Fibroblast of villous mesenchyme (primary cell): ENCODE data around the gene BCO1. TPM values are rescaled to one million over a fixed set of nuclear protein-coding genes. Genes with fewer than 3 reads are reported as not detected.

Source experiments
- DNase-seq: peaks from one replicate; pipeline ENCODE4 v3.0.0-alpha.2; 2010; ENCODE audit warnings: low read depth
- H3K4me3 ChIP-seq: 2 replicates; pipeline ENCODE4 v1.5.1; 2011; ENCODE audit warnings: low read depth, mild to moderate bottlenecking, low read length
- total RNA-seq: library from RNA; depleted of rRNA; stranded (reverse); fragments of >200 nt; gene quantifications from 2 replicates; pipeline ENCODE4 v1.2.3, GENCODE V29; 2012
- TF ChIP-seq, protein P1 (sequence below): IDR thresholded peaks from 2 replicates; pipeline ENCODE4 v1.5.1; 2012; ENCODE audit warnings: low read depth, mild to moderate bottlenecking, low read length; ENCODE audit not compliant: insufficient read depth

Gene BCO1, protein sequence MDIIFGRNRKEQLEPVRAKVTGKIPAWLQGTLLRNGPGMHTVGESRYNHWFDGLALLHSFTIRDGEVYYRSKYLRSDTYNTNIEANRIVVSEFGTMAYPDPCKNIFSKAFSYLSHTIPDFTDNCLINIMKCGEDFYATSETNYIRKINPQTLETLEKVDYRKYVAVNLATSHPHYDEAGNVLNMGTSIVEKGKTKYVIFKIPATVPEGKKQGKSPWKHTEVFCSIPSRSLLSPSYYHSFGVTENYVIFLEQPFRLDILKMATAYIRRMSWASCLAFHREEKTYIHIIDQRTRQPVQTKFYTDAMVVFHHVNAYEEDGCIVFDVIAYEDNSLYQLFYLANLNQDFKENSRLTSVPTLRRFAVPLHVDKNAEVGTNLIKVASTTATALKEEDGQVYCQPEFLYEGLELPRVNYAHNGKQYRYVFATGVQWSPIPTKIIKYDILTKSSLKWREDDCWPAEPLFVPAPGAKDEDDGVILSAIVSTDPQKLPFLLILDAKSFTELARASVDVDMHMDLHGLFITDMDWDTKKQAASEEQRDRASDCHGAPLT
- total RNA-seq = not detected in 2 replicates

DNA sequence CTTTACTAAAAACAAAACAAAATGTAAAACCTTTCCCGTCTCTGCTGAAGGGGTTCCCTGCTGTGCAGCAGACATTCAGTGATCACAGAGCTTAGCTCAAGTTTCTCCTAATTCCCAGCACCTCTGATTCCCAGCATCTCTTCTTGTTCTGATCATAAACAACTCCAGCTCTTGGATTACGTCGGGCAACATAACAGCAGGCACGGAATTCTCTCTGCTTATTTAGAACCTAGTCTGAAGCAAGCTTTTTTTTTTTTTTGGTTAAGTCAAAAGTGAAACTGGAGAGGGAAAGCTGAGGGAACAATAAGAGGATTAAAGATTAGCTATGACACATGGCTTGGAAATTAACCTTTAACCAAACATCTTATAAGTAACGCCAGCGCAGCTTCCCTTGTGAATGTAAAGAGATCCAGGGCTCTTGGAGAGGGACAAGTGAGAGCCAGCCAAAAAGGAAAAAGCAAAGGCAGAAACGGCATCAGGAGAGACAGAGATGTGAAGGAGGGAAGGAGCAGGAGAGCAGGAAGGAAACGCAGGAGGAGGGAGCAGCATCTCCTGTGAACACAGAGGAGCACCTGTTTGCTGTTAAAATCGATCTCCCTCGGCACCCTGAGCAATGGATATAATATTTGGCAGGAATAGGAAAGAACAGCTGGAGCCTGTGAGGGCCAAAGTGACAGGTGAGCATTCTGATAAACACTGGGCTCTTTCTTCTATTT is at the start of gene BCO1:
Gene BCO1, plus strand, starts transcription at position 394 of the 716 bp plus-strand sequence. Its CDS starts 220 bp downstream, at position 614.
- H3K4me3 ChIP-seq = peak within 1 kb of the TSS; percentile 45
- peak; percentile 77 for DNase-seq
- TF ChIP-seq, protein P1, sequence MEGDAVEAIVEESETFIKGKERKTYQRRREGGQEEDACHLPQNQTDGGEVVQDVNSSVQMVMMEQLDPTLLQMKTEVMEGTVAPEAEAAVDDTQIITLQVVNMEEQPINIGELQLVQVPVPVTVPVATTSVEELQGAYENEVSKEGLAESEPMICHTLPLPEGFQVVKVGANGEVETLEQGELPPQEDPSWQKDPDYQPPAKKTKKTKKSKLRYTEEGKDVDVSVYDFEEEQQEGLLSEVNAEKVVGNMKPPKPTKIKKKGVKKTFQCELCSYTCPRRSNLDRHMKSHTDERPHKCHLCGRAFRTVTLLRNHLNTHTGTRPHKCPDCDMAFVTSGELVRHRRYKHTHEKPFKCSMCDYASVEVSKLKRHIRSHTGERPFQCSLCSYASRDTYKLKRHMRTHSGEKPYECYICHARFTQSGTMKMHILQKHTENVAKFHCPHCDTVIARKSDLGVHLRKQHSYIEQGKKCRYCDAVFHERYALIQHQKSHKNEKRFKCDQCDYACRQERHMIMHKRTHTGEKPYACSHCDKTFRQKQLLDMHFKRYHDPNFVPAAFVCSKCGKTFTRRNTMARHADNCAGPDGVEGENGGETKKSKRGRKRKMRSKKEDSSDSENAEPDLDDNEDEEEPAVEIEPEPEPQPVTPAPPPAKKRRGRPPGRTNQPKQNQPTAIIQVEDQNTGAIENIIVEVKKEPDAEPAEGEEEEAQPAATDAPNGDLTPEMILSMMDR = no peak

DNA sequence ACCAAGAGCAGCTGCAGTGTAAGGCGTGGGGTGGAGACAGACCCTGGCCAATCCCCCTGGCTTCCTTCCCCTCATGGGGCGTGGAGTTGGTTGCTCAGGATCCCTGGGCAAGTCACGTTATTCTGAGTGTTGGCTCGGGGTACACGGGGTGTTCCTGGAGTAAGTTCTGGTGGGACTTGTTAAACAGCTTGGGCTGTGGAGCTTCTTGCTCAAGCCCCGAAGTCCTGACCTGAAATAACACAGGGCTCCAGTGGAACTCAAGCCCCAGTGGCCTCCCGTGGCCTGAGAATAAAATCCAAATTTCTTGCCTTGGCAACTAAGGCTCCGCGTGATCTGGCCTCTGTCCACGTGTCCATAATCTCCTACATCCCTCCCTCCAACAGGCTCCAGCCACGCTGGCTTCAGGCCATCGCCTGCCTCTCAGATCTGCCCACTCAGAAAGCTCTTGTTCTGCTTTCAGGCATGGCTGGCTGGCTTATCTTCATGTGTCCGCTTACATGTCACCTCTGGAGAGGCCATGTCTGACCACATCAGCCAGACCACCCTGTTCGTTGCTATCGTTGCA is 49.3 kb upstream of the BCO1 start:
- DNase-seq = peak; percentile 89

DNA sequence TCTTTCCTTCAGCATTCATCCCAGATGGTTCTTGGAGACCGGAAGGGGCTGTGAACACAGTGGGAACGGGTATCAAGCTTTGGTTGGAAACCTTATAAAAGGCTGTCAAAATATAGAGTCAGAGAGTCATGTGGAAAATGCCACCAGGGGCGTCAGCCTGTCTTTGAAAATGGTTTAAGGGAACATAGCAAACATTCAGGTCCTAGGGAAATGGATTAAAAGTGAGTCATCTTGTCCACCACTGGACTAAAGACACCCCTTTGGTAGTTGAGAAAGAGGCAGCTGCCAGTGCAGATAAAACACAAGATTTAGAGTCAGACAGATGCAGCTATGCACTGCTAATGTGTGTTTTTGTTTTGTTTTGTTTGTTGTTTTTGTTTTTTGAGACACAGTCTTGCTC is 47.8 kb upstream of the BCO1 start:
- no peak overlapping the region for H3K4me3 ChIP-seq
- DNase-seq = peak; percentile 83
- TF ChIP-seq, protein P1 = no peak

More for the DNA sequence above, 49.3 kb upstream of the BCO1 start:
- TF ChIP-seq, protein P1 = no peak
- H3K4me3 ChIP-seq = no peak overlapping the region

DNA sequence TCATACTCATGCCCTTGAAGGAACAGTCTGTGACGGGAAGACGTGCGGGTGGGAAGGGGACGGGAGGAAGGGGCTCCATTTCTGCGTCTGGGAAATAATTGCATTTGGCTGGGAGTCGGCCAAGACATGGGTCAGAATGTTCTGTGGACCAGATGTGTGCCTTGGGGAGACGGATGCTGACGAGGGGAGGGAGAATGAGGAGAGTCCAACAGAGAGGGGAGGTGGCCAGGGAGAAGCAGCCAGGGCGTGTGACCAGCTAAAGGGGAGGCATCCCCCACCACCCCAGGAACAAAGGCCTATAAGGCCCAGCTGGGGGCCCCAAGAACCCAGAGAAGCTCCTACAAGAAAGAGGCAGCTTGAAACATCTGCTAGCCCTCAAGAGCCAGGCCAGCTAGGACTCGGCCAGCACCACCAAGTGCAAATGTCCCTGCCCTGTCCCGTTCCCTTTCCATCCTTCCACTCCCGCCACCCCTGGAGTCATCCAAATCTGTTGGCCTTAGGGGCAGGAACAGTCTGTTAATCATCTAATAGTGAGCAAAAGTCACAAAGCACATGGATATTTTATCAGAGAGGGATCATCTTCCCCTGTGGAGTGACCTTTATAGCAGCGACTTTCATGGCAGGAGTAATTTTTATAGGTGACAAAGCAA is 42.5 kb upstream of the BCO1 start:
- no peak for DNase-seq
- TF ChIP-seq, protein P1 = no peak
- H3K4me3 ChIP-seq = no peak overlapping the region

DNA sequence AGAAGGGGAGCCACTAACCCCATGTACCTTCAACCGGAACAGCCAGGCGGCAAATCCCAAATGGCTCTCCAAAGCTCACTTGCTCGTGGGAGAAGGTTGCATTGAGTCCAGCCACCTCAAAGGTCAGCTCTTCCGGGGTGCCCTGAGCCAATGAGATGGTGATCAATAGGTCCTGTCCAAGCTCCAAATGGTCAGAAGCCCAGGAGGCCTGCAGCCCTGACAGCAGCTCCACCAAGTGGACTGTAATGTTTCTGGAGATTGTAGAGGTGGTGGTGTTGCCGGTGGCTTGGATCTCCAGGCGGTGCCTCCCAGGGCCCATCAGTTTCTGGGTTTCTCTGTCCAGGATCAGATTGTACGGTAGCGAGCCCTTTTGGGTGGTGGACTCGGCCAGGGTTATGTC is 39.9 kb upstream of the BCO1 start:
- peak; percentile 47 for DNase-seq
- TF ChIP-seq, protein P1 = peak; percentile 52
- no peak overlapping the region for H3K4me3 ChIP-seq

DNA sequence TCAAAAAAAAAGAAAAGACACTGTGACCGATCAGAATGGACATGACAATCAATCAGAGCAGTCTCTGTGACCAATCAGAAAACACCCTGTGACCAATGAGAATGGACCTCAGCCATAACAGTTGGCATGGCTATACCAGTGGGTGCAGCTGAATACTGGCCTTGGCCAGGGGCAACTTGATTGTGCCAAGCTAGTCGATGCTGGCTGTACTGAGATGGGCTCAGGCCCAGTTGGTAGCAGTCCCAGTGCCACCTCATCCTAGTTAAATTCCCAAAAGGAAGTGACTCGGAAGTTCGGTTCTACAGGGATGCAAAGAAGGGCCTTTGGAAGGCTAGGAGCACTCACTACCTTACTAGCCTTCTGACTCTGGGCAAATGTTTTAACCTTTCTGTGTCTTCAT is 37.2 kb upstream of the BCO1 start:
- no peak for DNase-seq
- H3K4me3 ChIP-seq = no peak overlapping the region
- TF ChIP-seq, protein P1 = no peak
